ENCODE results near the gene MAP6D1.

The MAP6D1 gene

GRCh38 chr3:183845090-183845489 lies 19.7 kb upstream of the MAP6D1 start:
- Histone ChIP-seq H3K4me2 (no peak overlapping the region), H3K36me3 (peaks cover 88% of the 10 kb centered on the region), H3K27me3 (no peaks in the 10 kb centered on the region), H3K9ac (no peak overlapping the region), H4K20me1 (peaks cover 8% of the 10 kb centered on the region; the same call in 1 of the 2 replicates), H3K4me1 (no peaks in the 10 kb centered on the region), H3K9me3 (no peaks in the 10 kb centered on the region), H3K4me3 (no peak overlapping the region), H3K27ac (no peak overlapping the region)
- TF ChIP-seq Cebpa-rat (IDR thresholded peaks at IDR 0.05) = no peak

- H3K36me3 ChIP-seq = peaks cover 90% of the 10 kb centered on the region
- H3K9ac ChIP-seq = no peak overlapping the region
- H4K20me1 ChIP-seq = 0 out of 2 replicates have a peak, but pooled peaks cover 8% of the 10 kb centered on the region
- H3K4me3 ChIP-seq = no peak overlapping the region
- H3K27me3 ChIP-seq = no peaks in the 10 kb centered on the region
- no peak for TF ChIP-seq Cebpa-rat (IDR thresholded peaks at IDR 0.05)
- no peak overlapping the region for H3K27ac ChIP-seq
- H3K9me3 ChIP-seq = no peaks in the 10 kb centered on the region
- H3K4me2 ChIP-seq = no peak overlapping the region
- H3K4me1 ChIP-seq = no peaks in the 10 kb centered on the region
Observed at GRCh38 chr3:183844606-183845005, 19.2 kb upstream of the MAP6D1 start.

DNA sequence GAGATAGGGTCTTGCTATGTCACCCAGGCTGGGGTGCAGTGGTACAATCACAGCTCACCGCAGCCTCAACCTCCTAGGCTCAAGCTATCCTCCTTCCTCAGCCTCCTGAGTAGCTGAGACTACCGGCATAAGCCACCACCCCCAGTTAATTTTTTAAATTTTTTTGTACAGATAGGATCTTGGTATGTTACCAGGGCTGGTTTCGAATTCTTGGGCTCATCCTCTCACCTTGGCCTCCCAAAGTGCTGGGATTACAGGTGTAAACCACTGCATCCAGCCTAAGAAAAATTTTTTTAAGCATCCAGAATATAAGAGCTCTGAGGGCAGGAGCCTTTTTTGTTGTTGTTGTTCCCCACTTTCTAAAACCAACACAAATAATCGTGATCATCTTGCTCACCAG lies 14.4 kb upstream of the MAP6D1 start:
- no peaks in the 10 kb centered on the region for H3K27me3 ChIP-seq
- peaks cover 93% of the 10 kb centered on the region for H3K36me3 ChIP-seq
- no peaks in the 10 kb centered on the region for H3K4me1 ChIP-seq
- TF ChIP-seq Cebpa-rat (IDR thresholded peaks at IDR 0.05) = no peak
- H3K4me3 ChIP-seq = no peak overlapping the region
- no peak overlapping the region for H3K4me2 ChIP-seq
- no peaks in the 10 kb centered on the region for H3K9me3 ChIP-seq
- no peak overlapping the region for H3K9ac ChIP-seq
- peaks cover 16% of the 10 kb centered on the region for H4K20me1 ChIP-seq
- H3K27ac ChIP-seq = no peak overlapping the region

- TF ChIP-seq Cebpa-rat (IDR thresholded peaks at IDR 0.05) = no peak
- H3K9ac ChIP-seq = no peak overlapping the region
- no peak overlapping the region for H3K4me3 ChIP-seq
- H3K36me3 ChIP-seq = peaks cover 93% of the 10 kb centered on the region
- H3K27me3 ChIP-seq = no peaks in the 10 kb centered on the region
- no peak overlapping the region for H3K4me2 ChIP-seq
- no peaks in the 10 kb centered on the region for H3K9me3 ChIP-seq
- no peak overlapping the region for H3K27ac ChIP-seq
- peaks cover 16% of the 10 kb centered on the region for H4K20me1 ChIP-seq
- H3K4me1 ChIP-seq = no peaks in the 10 kb centered on the region
Observed at GRCh38 chr3:183837894-183838293, 12.5 kb upstream of the MAP6D1 start.

DNA sequence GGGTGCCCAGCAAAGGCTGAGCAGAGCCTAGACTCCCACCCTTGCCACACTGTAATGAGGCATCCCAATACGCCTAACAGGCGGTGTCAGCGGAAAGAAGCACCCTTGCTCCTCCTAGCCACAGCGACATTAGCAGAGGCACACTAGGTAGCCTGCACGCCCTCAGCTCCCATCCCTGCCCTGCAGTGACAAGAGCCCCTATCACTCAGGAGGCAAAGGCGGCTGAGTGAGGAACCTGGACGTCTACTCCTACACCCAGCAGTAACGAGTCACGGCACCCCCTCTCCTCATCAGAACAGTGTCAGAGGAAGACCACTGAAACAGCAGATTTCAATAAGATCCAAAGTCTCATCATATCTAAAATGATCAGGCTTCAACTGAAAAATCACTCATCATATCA lies 12.0 kb upstream of the MAP6D1 start:
- Histone ChIP-seq H3K27ac (no peak overlapping the region), H4K20me1 (peaks cover 16% of the 10 kb centered on the region), H3K36me3 (peaks cover 93% of the 10 kb centered on the region), H3K4me3 (no peak overlapping the region), H3K9ac (no peak overlapping the region), H3K9me3 (no peaks in the 10 kb centered on the region), H3K4me1 (no peaks in the 10 kb centered on the region), H3K27me3 (no peaks in the 10 kb centered on the region), H3K4me2 (no peak overlapping the region)
- TF ChIP-seq Cebpa-rat (IDR thresholded peaks at IDR 0.05) = no peak

DNA sequence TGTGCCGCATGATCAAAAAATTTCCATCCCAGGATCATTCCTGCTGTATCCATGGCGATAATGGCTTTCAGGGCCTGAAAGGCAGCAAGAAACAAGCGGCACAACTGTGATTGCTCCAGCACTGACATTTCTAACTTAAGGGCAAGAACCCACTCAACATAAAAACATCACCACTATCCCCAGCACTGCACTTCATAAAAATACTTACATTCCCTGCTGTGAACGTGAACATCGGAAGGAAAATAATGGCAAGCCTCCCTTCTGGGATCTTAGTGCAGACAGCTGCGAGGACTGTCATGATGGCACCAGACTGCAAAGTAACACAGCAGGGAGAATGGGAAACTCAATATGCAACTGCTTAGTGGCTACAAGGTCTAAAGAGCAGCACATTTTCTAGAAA lies 8.1 kb upstream of the MAP6D1 start:
- no peak overlapping the region for H3K9ac ChIP-seq
- no peak overlapping the region for H3K27ac ChIP-seq
- no peak for TF ChIP-seq Cebpa-rat (IDR thresholded peaks at IDR 0.05)
- H3K27me3 ChIP-seq = no peaks in the 10 kb centered on the region
- H3K36me3 ChIP-seq = peaks cover 93% of the 10 kb centered on the region
- H3K9me3 ChIP-seq = no peaks in the 10 kb centered on the region
- no peak overlapping the region for H3K4me3 ChIP-seq
- peaks cover 25% of the 10 kb centered on the region for H4K20me1 ChIP-seq
- H3K4me2 ChIP-seq = no peak overlapping the region
- H3K4me1 ChIP-seq = no peaks in the 10 kb centered on the region

DNA sequence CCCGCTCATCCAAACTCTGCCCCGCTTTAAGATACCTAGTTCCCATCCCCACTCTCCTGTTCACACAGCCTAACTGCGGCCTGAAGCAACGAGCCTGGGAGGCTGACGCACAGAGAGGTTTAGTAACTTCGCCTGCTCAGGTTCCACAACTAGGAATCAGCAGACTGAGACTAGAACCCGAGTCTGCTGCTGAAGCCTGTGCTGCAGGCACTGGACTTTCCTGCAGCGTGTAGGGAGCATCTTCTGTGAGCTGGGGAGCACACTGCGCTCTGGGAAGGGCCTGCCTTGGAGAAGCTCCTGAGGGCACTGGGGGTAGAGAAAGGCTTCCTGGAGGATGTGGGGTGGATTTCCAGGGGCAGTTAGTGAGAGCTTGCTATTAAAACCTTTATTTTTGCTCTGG lies 4.8 kb upstream of the MAP6D1 start:
- no peak overlapping the region for H3K4me3 ChIP-seq
- H3K4me1 ChIP-seq = peaks cover 17% of the 10 kb centered on the region
- no peaks in the 10 kb centered on the region for H3K9me3 ChIP-seq
- no peak overlapping the region for H3K27ac ChIP-seq
- H4K20me1 ChIP-seq = peaks cover 45% of the 10 kb centered on the region
- no peak overlapping the region for H3K4me2 ChIP-seq
- H3K27me3 ChIP-seq = no peaks in the 10 kb centered on the region
- H3K9ac ChIP-seq = no peak overlapping the region
- TF ChIP-seq Cebpa-rat (IDR thresholded peaks at IDR 0.05) = no peak
- H3K36me3 ChIP-seq = peaks cover 72% of the 10 kb centered on the region

GRCh38 chr3:183829466-183829865 lies 4.1 kb upstream of the MAP6D1 start:
- Histone ChIP-seq H3K36me3 (peaks cover 66% of the 10 kb centered on the region), H3K4me1 (peaks cover 24% of the 10 kb centered on the region), H3K9me3 (no peaks in the 10 kb centered on the region), H3K4me3 (no peak overlapping the region), H4K20me1 (peaks cover 52% of the 10 kb centered on the region), H3K4me2 (no peak overlapping the region), H3K9ac (no peak overlapping the region), H3K27ac (no peak overlapping the region), H3K27me3 (no peaks in the 10 kb centered on the region)
- no peak for TF ChIP-seq Cebpa-rat (IDR thresholded peaks at IDR 0.05)

GRCh38 chr3:183828538-183828870 lies 3.1 kb upstream of the MAP6D1 start:
- no peaks in the 10 kb centered on the region for H3K9me3 ChIP-seq
- H3K27ac ChIP-seq = no peak overlapping the region
- H3K27me3 ChIP-seq = no peaks in the 10 kb centered on the region; the same call in 1 of the 2 replicates
- H3K4me2 ChIP-seq = no peak overlapping the region
- peaks cover 34% of the 10 kb centered on the region for H3K4me1 ChIP-seq
- no peak for TF ChIP-seq Cebpa-rat (IDR thresholded peaks at IDR 0.05)
- peaks cover 57% of the 10 kb centered on the region for H3K36me3 ChIP-seq
- H4K20me1 ChIP-seq = peaks cover 53% of the 10 kb centered on the region
- no peak overlapping the region for H3K4me3 ChIP-seq
- H3K9ac ChIP-seq = no peak overlapping the region

- no peak overlapping the region for H3K27ac ChIP-seq
- H3K9me3 ChIP-seq = no peaks in the 10 kb centered on the region
- peaks cover 53% of the 10 kb centered on the region for H4K20me1 ChIP-seq
- H3K4me2 ChIP-seq = no peak overlapping the region
- peaks cover 52% of the 10 kb centered on the region for H3K36me3 ChIP-seq
- no peak overlapping the region for H3K9ac ChIP-seq
- peaks cover 39% of the 10 kb centered on the region for H3K4me1 ChIP-seq
- TF ChIP-seq Cebpa-rat (IDR thresholded peaks at IDR 0.05) = no peak
- no peak overlapping the region for H3K4me3 ChIP-seq
- H3K27me3 ChIP-seq = no peaks in the 10 kb centered on the region; the same call in 1 of the 2 replicates
Observed at GRCh38 chr3:183827809-183828537, 2.6 kb upstream of the MAP6D1 start.

All from BLaER1 (cell line).